Hepatic stellate cell (primary cell): Measurements from ENCODE around the gene ITGA5.
"Not testable (repeated sequence)": the region's sequence is repeated elsewhere in the genome, so short reads cannot be mapped to it uniquely, and the experiment has no call there.

ENCODE experiments used
- DNase-seq: peaks from one replicate; pipeline ENCODE4 v3.0.0; 2011; ENCODE audit warnings: low spot score

ITGA5 gene

DNA sequence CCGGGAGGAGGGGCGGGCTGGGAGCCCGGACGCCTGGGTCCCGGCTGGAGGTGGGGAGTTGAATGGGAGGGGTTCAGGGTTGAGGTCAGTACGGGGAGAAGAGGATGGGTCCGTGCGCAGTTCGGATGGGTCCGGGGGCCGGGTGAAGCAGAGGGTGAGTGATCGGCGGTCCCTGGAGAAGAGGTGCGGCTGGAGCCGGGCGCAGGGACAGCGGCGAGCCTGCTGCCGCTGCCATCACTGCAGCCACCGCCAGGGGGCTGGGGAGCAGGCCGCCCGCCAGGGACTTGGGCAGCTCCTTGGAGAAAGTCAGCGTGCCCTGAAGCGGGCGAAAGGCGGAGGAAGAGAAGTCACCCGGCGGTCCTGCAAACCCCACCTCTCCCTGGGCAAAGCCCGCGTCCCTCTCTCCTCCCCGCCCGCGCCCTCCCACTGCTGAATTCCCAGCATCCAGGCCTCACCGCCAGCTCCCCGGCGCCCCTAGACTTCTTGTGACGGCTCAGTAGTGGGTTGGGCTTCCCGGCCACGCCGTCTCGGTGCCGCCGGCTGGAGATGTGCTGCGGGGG, 48.8 kb downstream of the ITGA5 start:
- peak; percentile 90 for DNase-seq

DNA sequence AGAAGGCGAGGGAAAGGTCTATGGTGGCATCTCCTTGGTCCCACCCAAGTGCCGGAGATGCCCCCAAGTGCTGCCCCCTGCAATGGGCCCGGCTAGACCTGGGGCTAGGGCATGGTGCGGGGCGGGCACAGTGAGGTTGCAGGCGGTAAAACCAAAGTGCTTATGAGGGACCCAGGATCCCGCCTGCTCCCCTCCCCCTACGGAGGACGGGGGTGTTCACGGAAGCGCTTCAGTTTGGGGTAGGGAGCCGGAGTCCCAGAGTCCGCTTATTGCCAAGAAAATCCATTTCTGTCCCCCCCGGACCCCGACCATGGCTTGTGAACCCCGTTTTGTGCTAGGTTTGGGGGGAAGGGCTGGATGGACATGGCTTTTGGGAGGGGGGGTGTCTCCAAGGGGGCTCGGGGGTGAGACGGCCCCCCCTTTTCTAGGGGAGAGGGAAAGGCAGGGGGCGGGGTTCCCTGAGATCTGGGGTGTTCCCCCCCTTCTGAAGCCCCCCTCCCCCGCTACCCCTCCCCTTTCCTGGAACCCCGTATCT, 49.4 kb downstream of the ITGA5 start:
- DNase-seq: no peak

DNA sequence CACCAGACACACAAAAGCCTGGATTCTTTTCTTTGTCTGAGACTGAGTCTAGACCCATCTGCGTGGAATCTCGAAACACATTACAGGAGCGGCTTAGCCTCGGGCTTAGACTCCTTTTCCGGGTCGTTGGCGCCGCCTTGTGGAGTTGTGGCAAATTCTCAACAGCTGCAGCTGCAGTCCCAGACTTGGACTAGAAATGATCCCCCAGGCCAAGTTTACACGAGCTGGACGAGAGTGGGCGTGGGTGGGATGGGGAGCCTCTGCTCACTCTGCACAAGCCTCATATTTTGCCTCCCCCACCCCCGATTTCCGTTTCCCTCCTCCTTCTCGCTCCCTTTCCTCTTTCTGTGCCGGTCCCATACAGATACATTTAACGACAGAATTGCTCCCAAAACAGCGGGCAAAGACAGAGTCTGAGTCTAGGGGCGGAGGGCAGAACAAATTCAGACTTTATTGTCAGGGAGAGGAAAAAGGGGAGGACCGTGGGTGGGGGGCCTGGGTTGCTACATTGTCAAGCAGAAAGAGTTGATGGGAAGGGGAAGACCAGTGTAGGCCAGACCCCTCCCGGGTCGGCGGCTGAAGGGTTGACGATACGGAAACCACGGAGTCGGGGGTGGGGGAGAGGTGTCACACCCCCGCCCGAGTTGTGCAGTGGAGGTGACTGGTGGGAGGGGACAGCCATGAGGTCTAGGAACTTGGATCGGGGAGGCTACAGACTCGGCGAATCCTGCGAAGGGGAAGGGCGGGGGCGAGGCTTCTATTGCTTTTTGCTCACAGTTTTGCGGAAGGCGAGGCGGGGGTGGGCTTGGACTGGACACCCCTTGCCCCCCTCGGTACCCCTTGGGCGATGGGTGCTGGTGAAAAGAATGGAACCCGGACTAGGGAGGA, 50.1 kb downstream of the ITGA5 start:
- DNase-seq: peak; percentile 86

DNA sequence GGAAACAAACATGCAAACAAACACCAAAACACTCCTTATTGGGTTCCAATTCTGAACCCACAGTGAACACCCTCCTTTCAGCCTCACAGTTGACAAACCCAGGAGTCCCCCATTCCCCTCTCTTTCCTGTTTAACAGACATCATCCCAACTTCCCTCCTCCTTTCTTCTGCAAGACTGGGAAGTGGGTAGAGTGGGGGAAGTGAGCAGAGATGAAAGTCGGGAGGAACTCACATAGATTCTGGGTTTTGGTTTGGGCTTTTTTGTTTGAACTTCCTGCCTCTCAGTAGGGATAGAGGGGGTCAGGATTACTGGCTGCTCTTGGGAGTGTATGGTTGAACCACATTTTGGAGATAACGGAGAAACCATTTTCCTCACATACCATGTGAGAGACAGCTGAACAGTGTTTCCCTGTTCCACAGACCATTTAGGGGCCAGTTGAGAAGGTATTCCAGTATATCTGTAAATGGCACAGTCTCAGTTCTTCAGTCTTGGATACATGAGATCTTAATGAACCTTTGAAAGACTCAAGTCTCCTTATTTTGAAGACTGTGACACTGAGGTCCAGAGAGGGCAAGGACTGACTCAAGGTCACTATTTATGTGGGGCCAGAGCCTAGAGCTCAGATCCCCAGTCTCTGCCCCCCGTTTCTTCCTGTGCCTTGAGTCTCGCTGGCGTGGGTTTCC, 50.9 kb downstream of the ITGA5 start:
- DNase-seq: no peak

DNA sequence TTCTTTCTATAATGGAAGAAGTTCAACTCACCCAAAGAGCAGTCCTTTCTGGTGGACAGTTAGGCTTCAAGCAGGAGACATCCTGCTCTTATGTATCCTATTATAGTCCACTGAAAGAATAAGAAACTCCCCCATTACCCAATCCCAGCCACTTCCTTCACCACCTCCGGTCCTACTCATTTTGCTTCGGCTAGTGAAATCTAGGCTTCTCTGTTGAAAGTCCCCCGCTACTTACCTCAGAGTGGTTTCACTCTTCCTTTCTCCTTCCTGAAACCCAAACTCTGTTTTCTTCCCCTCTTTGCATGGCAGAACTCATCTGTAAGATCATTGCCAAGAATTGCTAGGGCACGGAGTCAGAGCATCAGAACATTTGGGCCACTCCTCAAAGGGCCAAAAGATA, 54.7 kb downstream of the ITGA5 start, which contains the start of gene GPR84:
Gene GPR84, minus strand, starts transcription at position 74 of the 400 bp plus-strand sequence. CDS start 635 bp downstream, outside the sequence.
- no peak for DNase-seq

DNA sequence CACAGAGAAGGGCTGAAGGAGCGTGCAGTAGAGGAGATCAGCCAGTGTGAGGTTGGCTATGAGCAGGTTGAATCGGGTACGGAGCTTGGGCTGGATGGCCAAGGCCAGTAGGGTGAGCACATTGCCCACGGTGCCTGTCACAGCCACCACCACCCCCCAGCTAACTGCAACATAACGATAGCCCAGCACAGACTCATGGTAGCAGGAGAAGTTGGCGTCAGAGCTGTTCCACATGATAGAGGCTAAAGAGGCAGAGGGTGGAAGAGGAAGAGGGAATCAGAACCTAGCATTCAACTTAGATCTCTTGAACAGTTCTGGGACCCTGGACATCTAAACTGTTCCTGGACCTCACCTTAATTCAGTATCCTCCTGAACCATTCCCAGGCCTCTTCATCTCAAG, 55.4 kb downstream of the ITGA5 start:
- DNase-seq: no peak

DNA sequence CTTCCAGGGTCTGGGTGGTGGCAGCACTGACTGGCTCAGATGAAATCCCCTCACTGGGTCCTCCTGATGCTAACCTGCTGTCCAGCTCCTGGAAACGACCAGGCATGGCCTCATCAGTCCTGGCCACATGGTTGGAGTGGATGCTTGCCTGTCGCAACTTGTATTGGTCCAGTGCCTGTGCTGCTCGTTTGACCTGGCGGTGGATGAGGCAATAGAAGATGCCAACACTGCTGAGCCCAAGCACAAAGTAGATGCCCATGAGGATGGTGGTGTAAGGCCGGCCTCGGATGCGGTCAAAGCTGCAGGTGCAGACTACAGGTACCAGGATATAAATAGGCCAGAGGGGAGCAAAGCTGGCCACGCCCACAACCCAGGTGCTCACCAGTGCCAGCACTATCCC, 56.0 kb downstream of the ITGA5 start:
- no peak for DNase-seq

DNA sequence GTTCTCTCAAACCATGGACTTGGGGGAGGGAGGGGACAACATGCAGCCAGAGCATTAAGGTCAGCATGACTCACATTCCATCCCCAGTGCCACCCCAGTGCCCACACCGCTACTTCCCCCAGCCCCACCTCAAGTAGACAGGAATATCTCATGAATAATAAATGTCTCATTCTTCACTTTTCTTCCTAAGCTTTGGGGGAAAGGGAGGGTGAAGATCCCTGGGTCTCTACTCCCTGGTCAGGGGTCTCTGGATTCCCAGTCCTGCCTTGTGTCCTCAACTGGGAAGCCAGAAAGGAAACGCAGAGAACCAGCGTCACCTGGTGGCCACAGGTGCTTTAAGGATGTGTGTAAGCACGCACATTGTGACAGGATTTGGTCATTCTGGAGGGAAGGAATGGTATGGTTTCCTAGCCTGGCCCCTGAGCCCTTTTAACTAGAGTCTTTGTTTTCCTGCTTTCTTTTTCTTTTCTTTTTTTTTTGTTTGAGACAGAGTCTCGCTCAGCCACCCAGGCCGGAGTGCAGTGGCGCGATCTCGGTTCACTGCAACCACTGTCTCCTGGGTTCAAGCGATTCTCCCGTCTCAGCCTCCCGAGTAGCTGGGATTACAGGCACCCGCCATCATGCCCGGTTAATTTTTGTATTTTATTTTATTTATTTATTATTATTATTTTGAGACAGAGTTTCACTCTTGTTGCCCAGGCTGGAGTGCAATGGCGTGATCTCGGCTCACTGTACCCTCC, 58.2 kb downstream of the ITGA5 start:
- peak; percentile 47 for DNase-seq

DNA sequence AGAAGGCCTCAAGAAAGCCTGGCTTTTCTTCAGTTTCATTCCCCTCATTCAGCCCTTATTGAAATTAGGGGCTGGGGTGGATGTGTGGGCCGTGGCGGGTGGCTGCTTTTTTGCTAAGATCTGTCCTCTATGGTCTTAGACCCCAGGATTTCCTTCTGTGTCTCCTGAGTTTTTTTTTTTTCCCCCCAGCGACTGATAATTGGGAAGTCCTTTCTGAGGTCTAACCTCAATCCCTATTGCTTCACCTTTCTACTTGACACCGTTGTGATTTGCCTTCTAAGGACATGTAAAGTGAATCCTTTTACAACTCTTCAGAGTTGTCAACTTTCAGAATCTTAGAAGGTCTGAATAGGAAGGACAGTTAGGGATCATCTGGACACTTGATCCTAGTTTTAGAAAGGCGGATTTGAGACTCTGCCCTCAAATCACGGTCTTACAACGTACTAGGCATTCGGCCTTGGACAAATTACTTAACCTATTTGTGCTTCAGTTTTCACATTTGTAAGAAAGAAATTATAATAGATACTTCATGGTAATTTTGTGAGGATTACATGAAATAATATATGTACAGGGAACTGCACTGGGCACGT, 59.2 kb downstream of the ITGA5 start:
- no peak for DNase-seq

DNA sequence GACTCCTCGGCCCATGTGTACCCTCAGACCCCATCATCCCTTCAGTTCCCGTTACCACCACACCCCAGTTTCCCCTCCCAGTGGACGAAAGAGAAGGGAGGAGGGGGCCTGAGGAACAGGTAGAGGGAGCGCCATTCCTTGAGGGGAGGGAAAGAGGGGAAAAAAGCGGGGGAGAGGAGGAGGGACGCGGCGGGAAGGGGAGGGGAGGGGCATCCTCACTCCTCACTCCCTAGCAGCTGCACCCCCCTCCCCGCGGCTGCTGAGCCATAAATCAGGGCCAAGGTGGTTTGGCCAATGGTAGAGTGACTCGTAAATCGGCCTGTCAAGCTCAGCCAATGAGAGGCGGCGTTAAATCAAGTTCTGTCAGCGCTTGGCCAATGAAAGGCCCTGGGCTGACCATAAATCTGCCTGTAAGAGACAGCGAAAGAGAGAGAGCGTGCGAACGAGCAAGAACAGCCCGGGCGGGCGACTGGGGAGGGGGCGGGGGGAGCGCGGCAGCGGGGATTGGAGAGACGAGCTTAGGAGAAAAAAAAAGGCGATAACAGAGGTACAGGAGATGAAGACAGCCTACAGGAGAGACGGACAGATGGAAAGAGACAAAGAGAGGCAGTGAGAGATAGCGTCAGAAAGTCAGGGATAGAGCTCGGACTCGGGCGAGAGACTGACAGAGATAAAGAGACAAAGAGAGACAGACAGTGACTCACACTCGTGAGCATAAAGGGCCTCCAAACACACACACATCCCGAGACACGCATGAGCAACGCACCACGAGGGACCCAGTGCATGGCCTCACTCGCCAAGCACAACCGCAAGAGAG, 59.9 kb downstream of the ITGA5 start:
- peak; percentile 99 for DNase-seq

DNA sequence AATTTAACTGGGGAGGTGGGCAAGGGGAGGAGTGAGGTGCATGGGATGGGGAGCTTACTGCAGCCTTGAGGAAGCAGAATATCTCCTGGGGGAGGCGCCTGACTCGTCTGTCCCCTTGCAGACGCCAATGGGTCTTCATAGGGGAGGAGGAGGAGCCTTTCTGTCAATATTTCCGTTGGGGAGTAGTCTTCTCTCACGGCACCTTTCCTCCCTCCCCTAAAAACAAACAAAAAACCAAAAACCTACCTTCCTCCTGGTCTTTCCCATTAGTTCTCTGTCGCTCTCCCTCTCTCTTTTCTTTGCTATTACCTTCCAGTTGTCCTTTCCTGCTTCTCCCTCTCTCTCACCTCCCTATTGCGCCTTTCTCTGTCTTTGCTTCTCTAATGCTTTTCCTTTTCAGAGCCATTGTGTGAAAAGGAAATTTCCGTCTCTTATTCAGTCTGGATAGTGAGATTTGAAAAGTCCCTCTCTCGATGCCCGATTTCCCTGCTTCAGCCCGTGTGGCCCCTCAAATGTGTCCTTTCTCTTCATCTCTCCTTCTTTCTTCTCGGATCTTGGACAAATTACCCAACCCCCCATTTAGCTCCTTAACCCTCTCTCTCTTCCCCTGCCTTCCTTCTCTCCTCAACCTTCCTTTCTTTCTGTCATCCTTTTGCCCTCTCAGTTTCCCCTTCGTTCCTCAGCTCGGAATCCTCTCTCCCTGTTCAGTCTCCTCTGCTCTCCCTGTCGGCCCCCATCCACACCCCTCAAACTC, 60.7 kb downstream of the ITGA5 start:
- no peak for DNase-seq

DNA sequence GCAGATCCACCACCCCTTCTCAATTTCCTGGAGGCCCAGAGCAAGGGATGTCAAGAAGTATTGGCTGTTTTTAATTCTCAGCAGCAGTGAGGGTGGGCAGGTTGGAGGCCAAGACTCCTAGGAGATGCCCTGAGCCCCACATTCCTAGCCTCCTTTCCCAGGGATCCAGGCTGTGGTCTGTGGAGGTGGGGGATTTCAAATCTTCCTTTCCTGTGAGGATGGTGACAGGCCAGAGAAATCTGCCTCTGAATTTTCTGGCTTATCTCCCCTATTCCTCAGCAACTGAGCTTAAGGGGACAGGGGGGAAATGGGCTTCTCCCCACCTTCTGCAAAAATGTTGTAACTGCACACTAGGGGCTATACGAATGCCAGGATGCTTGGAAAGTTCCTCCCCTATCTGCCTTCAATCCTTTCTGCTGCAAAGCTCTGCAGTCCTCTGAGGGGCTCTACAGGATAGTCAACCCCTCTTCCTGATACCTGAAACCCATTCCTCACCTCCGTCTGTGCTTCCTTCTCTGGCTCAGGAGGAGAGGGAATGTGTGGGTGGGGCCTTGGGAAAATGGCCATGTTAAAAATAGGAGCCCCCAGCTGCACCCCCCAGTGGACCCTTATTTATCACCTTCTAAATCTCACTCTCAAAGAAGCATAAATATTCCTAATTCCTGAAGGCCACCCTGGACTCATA, 61.4 kb downstream of the ITGA5 start:
- DNase-seq: no peak

DNA sequence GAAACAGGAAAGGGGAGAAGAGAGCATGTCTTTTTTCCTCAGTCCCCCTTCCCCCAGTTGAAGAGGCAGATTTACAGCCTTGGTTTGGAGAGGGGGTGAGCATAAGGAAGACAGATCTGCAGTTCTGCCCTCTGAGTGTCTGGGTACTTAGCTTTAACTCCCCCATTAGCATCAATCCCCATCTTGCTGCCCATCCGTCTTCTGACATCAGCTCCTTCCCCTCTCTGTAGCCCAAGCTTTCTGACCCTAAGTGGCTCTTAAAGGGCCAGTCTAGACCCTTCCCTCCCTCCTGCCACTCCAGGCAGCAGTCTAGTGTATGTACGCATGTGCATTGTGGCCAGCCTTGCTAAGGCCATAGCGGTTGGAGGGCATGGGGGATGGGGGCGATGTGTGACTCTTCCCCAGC, 62.1 kb downstream of the ITGA5 start:
- DNase-seq: no peak

DNA sequence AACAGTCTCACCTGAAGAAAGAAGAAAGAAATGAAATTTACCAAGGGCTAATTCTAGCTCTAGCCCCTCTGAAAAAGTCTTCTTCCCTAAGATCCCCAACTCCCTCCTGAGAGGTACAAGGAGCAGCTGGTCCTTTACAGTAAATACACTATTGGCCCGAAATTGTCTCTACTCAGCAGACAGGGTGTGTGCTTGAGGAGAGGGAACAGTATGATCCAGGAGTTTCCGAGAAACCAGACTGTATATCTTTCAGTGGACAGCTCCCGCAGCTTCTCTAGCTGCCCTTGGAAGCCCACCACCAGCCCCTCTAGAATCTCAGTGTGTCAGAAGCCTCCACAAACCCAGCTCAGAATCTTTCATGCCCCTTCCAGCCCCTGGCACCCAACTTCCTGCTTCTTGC, 62.8 kb downstream of the ITGA5 start:
- DNase-seq: no peak

DNA sequence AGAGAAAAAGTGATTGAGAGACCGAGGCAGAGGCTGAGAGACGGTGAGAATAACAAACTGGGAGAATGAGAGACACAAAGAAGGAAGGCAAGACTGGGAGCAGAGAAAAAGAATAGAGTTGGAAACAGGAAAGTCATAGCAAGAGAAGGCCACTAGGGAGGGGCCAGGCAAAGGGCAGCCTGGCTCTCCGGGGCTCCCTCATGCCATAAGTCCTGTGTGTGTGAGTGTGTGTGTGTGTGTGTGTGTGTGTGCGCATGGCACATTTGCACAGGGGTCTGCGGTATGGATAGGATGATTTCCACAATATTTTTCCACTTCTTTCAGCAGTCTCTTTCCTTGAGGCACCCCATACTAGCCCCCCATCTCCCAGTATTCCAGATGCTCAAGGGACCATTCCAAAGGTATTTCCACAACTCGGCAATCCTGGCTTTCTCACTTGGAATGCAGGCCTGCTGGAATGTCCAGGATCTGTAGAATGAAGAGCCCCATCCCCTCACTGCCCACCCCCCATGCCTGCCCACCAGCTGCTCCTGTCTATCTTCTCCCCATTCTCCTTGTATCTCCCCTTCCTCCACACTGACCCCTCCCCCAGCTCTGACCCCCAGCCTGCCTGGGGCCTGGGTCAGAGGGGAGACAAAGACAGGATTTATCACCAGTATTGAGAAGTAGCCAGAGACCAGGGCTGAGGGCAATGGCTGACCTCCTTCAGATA, 63.8 kb downstream of the ITGA5 start:
- no peak for DNase-seq

DNA sequence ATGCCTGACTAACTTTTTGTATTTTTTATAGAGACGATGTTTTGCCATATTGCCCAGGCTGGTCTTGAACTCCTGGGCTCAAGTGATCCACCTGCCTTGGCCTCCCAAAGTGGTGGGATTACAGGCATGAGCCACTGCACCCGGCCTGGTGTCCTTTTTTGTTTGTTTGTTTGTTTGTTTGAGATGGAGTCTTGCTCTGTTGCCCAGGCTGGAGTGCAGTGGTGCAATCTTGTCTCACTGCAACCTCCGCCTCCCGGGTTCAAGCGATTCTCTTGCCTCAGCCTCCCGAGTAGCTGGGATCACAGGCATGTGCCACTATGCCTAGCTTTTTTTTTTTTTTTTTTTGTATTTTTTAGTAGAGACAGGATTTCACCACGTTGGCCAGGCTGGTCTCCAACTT, 64.8 kb downstream of the ITGA5 start:
- DNase-seq: not testable (repeated sequence)

DNA sequence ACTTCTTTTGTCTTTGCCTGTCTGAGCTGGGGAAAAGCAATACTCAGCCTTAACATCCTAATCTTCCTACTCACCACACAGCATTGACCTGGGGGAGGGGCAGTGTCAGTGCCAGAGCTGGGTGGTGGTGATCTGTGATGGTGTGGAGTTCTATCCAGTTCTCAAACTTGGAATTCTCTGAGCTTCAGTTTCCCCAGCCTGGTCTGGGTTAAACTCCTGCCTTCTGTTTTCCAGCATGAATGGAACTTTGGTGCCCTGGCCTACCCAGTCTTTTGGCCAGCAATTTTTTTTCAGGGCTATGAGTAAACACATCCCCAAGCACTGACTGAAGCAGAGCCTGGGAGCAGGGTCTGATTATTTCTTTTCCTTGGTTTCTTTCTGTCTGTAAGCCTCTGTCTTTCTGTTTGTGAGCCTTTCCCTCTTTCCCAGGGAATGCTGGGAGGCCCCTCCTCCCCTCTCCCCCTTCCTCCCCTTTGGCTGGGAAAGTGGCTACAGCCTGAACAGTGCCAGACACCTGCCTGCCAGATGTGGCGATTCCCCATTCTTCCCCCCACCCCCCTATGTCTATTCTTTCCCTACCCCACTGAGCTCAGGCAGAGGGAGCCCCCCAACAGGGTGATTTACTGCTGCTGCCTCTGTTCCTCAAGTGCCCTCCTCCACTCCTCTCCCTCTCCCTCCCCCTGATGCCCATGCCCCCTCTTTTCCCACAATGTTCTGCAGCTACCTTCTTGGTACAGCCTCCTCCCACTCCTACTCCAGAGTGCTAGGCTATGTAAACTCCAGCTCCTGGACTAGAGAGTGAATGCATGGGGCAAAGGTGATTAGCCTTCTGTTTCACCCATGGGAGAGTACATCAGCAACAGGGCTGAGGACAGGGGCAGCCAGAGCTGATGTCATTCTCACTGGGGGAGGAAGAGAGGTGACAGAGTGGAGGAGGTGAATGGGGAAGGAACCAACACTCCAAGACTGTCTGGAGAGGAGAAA, 65.9 kb downstream of the ITGA5 start:
- no peak for DNase-seq
